COLO668 (cell line): ENCODE data around the gene RNF25.

ENCODE experiments used
- DNase-seq: peaks from one replicate; lab custom pipeline; 2025; ENCODE audit not compliant: unreplicated experiment; lab: John Stamatoyannopoulos, UW

RNF25 gene

GRCh38 chr2:218627939-218628338 is 43.9 kb downstream of the RNF25 start:
- DNase-seq = no peak

GRCh38 chr2:218626369-218626768 is 45.4 kb downstream of the RNF25 start:
- no peak for DNase-seq

GRCh38 chr2:218623366-218623705 is 48.5 kb downstream of the RNF25 start:
- DNase-seq = no peak

- no peak for DNase-seq
These were observed 49.0 kb downstream of the RNF25 start for GRCh38 chr2:218622606-218623365.

GRCh38 chr2:218621007-218621406 is 50.8 kb downstream of the RNF25 start:
- DNase-seq = no peak

- DNase-seq = no peak
These were observed 53.5 kb downstream of the RNF25 start for GRCh38 chr2:218618102-218618860.

GRCh38 chr2:218615868-218616315 is 55.9 kb downstream of the RNF25 start:
- no peak for DNase-seq
